GM12892 (cell line): ENCODE results near the gene NCKIPSD.
"Not testable (repeated sequence)": the region's sequence is repeated elsewhere in the genome, so short reads cannot be mapped to it uniquely, and the experiment has no call there.

Experiments
- POLR2A ChIP-seq: IDR thresholded peaks from 2 replicates; pipeline ENCODE4 v1.6.1; 2011; ENCODE audit warnings: low read depth, low read length, control low read depth
- POLR2AphosphoS5 ChIP-seq: IDR thresholded peaks from 2 replicates; pipeline ENCODE4 v1.6.1; 2011; ENCODE audit warnings: low read depth, low read length, control low read depth
- TAF1 ChIP-seq: IDR thresholded peaks from 2 replicates; pipeline ENCODE4 v1.6.1; 2011; ENCODE audit warnings: low read depth, mild to moderate bottlenecking, control low read depth, low read length, borderline replicate concordance

DNA sequence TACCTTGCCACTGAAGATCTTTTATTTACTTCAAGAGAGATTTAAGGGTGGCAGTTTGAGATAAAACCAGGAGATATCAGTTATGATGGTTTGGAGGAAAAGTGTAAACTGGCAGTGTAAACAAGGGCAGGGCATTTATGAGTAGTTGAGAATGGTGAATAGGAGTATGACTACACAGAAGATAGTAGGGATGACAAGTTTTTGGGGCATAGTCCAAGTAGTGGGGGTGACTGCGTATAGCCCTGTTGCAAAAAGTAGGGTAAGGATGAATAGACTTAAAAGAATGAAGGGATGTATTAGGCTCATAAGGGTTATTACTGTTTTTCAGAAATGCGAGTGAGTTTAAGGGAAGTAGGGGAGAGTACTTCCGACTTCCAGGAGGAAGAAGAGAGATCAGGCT lies 37.6 kb upstream of the NCKIPSD start:
- not testable (repeated sequence) for TF ChIP-seq POLR2A, TAF1, POLR2AphosphoS5
